ENCODE measurements around the gene TRIM29. TPM values are rescaled to one million over a fixed set of nuclear protein-coding genes. Genes with fewer than 3 reads are reported as not detected.

Gene TRIM29
- total and polyA plus RNA-seq, 3 experiments from 2014 or later = not detected

DNA sequence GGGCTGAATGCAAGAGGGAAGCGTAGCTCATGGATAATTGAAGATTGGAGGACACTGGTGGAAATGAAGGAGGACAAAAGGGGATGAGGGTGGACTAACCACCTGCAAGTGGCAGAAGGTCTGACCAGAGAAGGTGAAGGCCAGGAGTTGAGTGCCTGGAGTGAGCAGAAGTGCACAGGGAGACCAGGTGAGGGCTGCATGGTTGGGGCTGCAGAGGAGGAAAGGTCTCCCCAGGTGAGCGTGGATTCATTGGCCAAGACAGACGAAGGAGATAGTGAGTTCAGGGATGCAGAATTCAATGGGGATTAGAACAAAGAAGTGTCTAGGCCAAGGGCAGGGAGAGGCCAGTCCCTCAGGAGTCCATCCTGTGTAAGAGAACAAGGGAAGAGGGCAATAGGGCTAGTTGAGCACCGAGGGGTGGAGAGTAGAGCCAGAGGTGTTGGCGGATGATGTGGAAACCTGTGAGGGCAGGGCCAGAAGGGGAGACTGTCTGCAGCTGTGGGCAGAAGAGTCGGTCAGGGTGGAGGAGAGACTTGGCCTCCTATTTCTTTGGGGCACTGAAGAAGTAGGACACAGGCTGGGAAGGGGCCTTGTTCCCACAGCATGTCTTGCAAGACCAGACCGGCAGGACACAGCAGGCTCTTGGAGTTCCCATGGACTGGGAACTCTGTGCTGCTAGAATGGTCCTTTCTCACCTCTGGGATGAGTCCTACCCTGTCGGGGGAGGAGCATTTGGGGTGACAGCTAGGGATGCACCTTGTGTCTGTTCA lies 6.7 kb downstream of the TRIM29 start:
- CTCF ChIA-PET = no interaction called here
- no peak for DNase-seq

DNA sequence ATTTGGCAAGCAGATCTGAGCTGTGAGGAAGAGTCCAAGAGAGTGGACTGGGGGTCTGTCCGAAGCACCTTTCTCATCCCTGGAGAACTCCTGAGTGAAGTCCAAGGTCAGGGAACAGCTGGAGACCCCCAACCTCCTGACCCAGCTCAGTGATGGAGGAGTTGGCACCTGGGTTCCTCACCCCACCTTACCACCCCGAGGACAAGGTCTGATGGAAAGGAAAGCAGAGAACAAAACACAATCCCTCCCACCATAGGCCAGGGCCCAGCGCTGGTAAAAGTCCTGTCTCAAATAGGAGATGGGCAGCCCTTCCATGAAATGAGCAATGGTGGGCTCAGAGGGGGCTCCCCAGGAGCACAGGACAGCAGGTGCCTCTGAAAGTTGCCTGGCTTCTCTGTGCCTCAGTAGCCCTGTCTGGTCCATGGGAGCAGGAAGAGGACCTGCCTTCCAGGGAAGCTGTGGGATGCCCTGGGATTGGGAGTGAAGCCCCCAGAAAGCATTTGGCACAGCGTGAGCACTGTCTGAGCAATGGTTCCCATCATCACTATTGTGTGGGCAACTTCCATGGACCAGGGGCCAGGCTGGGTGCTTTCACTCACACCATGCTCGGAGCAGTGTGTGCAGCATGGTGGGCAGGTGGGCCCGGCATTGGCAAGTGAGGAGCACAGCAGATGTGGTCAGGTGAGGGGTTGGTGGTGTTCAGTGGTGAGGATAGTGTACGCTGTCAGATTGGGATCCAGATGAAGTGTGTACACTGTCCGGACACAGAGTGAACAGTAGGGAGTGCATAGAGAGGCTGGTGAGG lies 7.5 kb downstream of the TRIM29 start:
- ChIA-PET POLR2A (no interaction called here), CTCF (no interaction called here)
- Mint-ChIP-seq H3K9me3 (no peaks in the 10 kb centered on the region), H3K36me3 (no peaks in the 10 kb centered on the region), H3K27me3 (peaks cover 0 to 4% of the 10 kb centered on the region in 2 donors), H3K4me3 (no peak overlapping the region), H3K4me1 (no peaks in the 10 kb centered on the region), H3K27ac (no peak overlapping the region)
- H3K27ac ChIP-seq (ENCODE audit: low read depth, low read length) = no peak overlapping the region
- no peaks in the 10 kb centered on the region for H3K9me3 ChIP-seq (ENCODE audit: low read length)
- no peaks in the 10 kb centered on the region for H3K27me3 ChIP-seq (ENCODE audit: insufficient read depth, low read length, poor library complexity, severe bottlenecking)
- no peak overlapping the region for H3K4me3 ChIP-seq (ENCODE audit: low read length)
- no peak for DNase-seq
- no peaks in the 10 kb centered on the region for H3K4me1 ChIP-seq (ENCODE audit: insufficient read depth, low read length)
- H3K36me3 ChIP-seq (ENCODE audit: insufficient read depth, low read length) = no peaks in the 10 kb centered on the region

More for the DNA sequence above, 6.7 kb downstream of the TRIM29 start:
- POLR2A ChIA-PET = no interaction called here
- no peak overlapping the region for H3K27ac ChIP-seq (ENCODE audit: low read depth, low read length)
- Mint-ChIP-seq H3K27me3 (peaks cover 0 to 4% of the 10 kb centered on the region in 2 donors), H3K9me3 (no peaks in the 10 kb centered on the region), H3K4me3 (no peak overlapping the region), H3K27ac (no peak overlapping the region), H3K36me3 (no peaks in the 10 kb centered on the region), H3K4me1 (no peaks in the 10 kb centered on the region)
- no peak overlapping the region for H3K4me3 ChIP-seq (ENCODE audit: low read length)
- no peaks in the 10 kb centered on the region for H3K27me3 ChIP-seq (ENCODE audit: insufficient read depth, low read length, poor library complexity, severe bottlenecking)
- H3K36me3 ChIP-seq (ENCODE audit: insufficient read depth, low read length) = no peaks in the 10 kb centered on the region
- no peaks in the 10 kb centered on the region for H3K4me1 ChIP-seq (ENCODE audit: insufficient read depth, low read length)
- H3K9me3 ChIP-seq (ENCODE audit: low read length) = no peaks in the 10 kb centered on the region

DNA sequence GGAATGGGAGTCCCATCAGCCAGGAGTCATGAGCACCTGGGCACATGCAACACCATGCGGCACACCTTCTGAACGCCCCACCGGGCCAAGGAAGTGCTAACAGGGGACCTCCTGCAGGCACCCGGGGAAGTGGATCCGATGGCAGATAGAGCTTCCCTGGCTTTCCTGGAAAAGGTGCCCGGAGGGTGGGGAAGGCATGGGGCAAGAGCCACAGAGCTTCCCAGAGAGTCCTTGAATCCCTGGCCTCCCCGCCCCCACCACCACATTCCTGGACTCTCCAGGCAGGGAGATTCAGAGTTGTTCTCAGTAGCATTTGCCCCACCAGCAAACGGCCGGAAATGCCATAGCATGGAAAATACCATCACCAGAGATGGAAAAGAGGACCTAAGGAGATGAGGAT lies 8.3 kb downstream of the TRIM29 start:
- H3K9me3 Mint-ChIP-seq = no peaks in the 10 kb centered on the region
- H3K36me3 Mint-ChIP-seq = no peaks in the 10 kb centered on the region
- H3K4me1 Mint-ChIP-seq = no peaks in the 10 kb centered on the region
- no peak overlapping the region for H3K27ac ChIP-seq (ENCODE audit: low read depth, low read length)
- H3K27ac Mint-ChIP-seq = peak overlapping the region in 1 of 8 donors; percentile 53
- no peak overlapping the region for H3K4me3 ChIP-seq (ENCODE audit: low read length)
- POLR2A ChIA-PET = no interaction called here
- no peaks in the 10 kb centered on the region for H3K27me3 ChIP-seq (ENCODE audit: insufficient read depth, low read length, poor library complexity, severe bottlenecking)
- CTCF ChIA-PET = no interaction called here
- H3K36me3 ChIP-seq (ENCODE audit: insufficient read depth, low read length) = no peaks in the 10 kb centered on the region
- H3K27me3 Mint-ChIP-seq = peaks cover 0 to 4% of the 10 kb centered on the region in 2 donors
- no peaks in the 10 kb centered on the region for H3K9me3 ChIP-seq (ENCODE audit: low read length)
- no peaks in the 10 kb centered on the region for H3K4me1 ChIP-seq (ENCODE audit: insufficient read depth, low read length)
- DNase-seq = no peak
- peak overlapping the region in 1 of 7 donors; percentile 7 for H3K4me3 Mint-ChIP-seq

DNA sequence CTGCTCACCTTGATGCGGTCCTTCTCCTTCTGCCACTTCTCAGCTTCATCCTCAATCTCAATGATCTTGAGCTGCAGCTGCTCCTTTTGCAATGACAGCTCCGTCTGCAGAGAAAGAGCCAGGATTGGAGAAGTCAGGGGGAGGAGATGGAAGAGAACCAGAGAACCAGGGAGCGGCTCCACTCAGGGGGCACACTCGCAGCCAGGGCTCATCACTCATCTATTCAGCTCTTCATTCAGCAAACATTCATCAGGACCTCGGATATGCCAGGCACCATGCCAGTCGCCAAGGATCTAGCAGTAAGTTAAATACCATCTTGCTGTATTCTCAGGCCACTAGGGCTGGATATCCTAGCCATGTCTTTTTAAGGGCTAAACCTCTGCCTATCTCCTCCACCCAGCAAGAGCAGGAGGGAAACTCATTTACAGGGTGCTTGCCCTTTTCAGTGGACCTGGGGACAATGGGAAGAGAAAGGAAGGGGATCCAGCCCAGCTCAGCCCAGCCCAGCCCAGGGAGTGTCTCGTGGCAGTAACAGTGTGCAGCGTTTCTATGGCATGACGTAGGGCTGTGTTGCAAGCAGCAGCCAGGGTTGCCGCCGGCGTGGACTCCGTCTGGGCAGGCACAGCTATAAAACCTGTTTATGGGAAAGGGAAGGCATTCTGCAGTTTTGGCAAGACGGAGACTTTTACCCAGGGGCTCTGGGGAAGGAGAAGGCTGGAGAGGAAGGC lies 9.4 kb downstream of the TRIM29 start:
- H3K4me3 ChIP-seq (ENCODE audit: low read length) = no peak overlapping the region
- Mint-ChIP-seq H3K4me3 (no peak overlapping the region), H3K27me3 (peaks cover 0 to 4% of the 10 kb centered on the region in 2 donors), H3K27ac (no peak overlapping the region), H3K36me3 (no peaks in the 10 kb centered on the region), H3K4me1 (no peaks in the 10 kb centered on the region), H3K9me3 (no peaks in the 10 kb centered on the region)
- no peaks in the 10 kb centered on the region for H3K4me1 ChIP-seq (ENCODE audit: insufficient read depth, low read length)
- no peak for DNase-seq
- H3K36me3 ChIP-seq (ENCODE audit: insufficient read depth, low read length) = no peaks in the 10 kb centered on the region
- ChIA-PET POLR2A (no interaction called here), CTCF (no interaction called here)
- H3K9me3 ChIP-seq (ENCODE audit: low read length) = no peaks in the 10 kb centered on the region
- no peak overlapping the region for H3K27ac ChIP-seq (ENCODE audit: low read depth, low read length)
- no peaks in the 10 kb centered on the region for H3K27me3 ChIP-seq (ENCODE audit: insufficient read depth, low read length, poor library complexity, severe bottlenecking)

DNA sequence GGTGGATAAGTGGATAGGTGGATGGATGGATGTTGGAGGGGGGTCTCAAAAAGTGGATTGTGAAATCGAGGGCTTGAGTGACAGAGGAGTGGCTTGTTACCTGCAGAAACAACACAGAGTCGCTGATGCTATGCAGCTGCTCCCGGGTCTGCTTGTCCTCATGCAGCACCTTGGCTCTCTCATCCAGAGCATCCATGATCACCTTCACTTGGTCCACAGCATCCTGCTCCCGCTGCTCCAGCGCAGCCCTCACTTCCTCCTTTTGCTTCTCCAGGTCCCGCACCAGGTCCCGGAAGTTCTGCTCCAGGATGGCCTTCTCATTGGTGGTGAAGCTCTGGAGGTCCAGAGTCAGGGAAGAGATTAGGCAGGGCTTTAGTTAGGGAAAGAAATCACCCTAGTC lies 10.7 kb downstream of the TRIM29 start:
- ChIA-PET POLR2A (no interaction called here), CTCF (no interaction called here)
- Mint-ChIP-seq H3K9me3 (no peaks in the 10 kb centered on the region), H3K36me3 (no peaks in the 10 kb centered on the region), H3K4me3 (no peak overlapping the region), H3K27ac (no peak overlapping the region), H3K4me1 (no peaks in the 10 kb centered on the region), H3K27me3 (peaks cover 0 to 4% of the 10 kb centered on the region in 2 donors)
- Histone ChIP-seq H3K36me3 (ENCODE audit: insufficient read depth, low read length) (no peaks in the 10 kb centered on the region), H3K4me3 (ENCODE audit: low read length) (no peak overlapping the region), H3K27me3 (ENCODE audit: insufficient read depth, low read length, poor library complexity, severe bottlenecking) (no peaks in the 10 kb centered on the region), H3K9me3 (ENCODE audit: low read length) (no peaks in the 10 kb centered on the region), H3K4me1 (ENCODE audit: insufficient read depth, low read length) (no peaks in the 10 kb centered on the region), H3K27ac (ENCODE audit: low read depth, low read length) (no peak overlapping the region)
- DNase-seq = no peak

DNA sequence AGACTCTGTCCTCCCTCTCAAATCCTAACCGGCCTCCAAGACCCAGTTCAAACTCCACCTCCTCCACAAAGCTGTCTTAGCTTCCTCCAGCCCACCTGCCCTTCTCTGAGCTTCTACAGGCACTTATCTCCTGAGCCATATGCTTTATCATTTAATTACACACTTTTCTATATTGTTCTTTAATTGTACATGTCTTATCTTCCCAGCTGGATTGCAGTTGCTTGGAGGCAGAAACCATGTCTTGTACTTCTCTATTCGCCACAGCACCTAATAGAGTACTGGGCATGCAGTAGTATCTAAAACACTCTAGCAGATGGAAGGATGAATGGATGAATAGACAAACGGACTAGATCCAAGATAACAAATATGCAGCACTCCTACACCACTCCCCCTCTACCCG lies 11.3 kb downstream of the TRIM29 start:
- no peak for DNase-seq
- Histone ChIP-seq H3K9me3 (ENCODE audit: low read length) (no peaks in the 10 kb centered on the region), H3K36me3 (ENCODE audit: insufficient read depth, low read length) (no peaks in the 10 kb centered on the region), H3K27ac (ENCODE audit: low read depth, low read length) (no peak overlapping the region), H3K4me1 (ENCODE audit: insufficient read depth, low read length) (no peaks in the 10 kb centered on the region), H3K27me3 (ENCODE audit: insufficient read depth, low read length, poor library complexity, severe bottlenecking) (no peaks in the 10 kb centered on the region), H3K4me3 (ENCODE audit: low read length) (no peak overlapping the region)
- Mint-ChIP-seq H3K27ac (no peak overlapping the region), H3K27me3 (peaks cover 0 to 4% of the 10 kb centered on the region in 2 donors), H3K9me3 (no peaks in the 10 kb centered on the region), H3K4me1 (no peaks in the 10 kb centered on the region), H3K4me3 (no peak overlapping the region), H3K36me3 (no peaks in the 10 kb centered on the region)
- ChIA-PET CTCF (no interaction called here), POLR2A (no interaction called here)

DNA sequence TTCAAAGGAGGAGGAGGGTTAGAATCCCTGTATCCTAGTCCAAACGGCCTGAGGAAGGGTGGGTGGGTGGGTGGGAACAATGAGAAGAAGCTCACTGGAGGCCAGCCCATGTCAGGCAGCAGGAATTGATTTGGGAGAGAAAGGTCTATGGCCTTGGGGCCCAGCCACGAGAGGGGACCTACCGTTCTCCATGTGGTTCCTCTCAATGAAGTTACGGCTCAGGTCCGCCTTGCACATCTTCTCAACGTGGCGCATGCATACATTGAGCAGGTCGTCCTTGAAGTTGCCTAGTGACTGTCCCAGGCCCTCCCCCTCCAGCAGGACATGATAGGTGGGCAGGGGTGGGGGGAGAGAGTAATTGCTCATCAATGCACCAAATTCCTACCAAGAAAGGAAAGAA lies 12.4 kb downstream of the TRIM29 start:
- no peaks in the 10 kb centered on the region for H3K36me3 Mint-ChIP-seq
- Histone ChIP-seq H3K9me3 (ENCODE audit: low read length) (no peaks in the 10 kb centered on the region), H3K4me1 (ENCODE audit: insufficient read depth, low read length) (no peaks in the 10 kb centered on the region), H3K4me3 (ENCODE audit: low read length) (no peak overlapping the region), H3K36me3 (ENCODE audit: insufficient read depth, low read length) (no peaks in the 10 kb centered on the region), H3K27ac (ENCODE audit: low read depth, low read length) (no peak overlapping the region), H3K27me3 (ENCODE audit: insufficient read depth, low read length, poor library complexity, severe bottlenecking) (no peaks in the 10 kb centered on the region)
- POLR2A ChIA-PET = no interaction called here
- no peak overlapping the region for H3K4me3 Mint-ChIP-seq
- no peaks in the 10 kb centered on the region for H3K9me3 Mint-ChIP-seq
- H3K27ac Mint-ChIP-seq = peak overlapping the region in 1 of 8 donors; percentile 33
- CTCF ChIA-PET = no interaction called here
- no peaks in the 10 kb centered on the region for H3K4me1 Mint-ChIP-seq
- DNase-seq = no peak
- H3K27me3 Mint-ChIP-seq = peaks cover 0 to 1% of the 10 kb centered on the region in 2 donors

DNA sequence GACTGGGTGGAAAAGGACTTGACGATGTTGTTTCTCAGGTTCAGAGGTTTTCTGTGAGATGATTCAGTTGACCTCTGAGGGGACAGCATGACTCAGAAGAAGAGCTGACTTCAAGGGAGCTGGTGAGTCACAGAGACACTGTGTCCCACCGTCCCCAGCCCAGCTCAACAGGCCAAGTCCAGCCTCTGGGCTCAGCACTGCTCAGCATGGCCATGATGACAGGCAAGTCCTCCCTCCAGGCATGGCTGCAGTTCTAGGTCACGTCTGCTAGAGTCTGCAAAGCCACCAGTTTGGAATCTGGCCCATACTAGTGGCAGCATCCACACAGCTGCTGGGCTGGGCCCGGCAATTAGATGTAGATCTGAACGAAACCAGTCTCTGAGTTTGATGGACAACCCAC lies 12.9 kb downstream of the TRIM29 start:
- DNase-seq = no peak
- Histone ChIP-seq H3K4me1 (ENCODE audit: insufficient read depth, low read length) (no peaks in the 10 kb centered on the region), H3K27ac (ENCODE audit: low read depth, low read length) (no peak overlapping the region), H3K36me3 (ENCODE audit: insufficient read depth, low read length) (no peaks in the 10 kb centered on the region), H3K4me3 (ENCODE audit: low read length) (no peak overlapping the region), H3K27me3 (ENCODE audit: insufficient read depth, low read length, poor library complexity, severe bottlenecking) (no peaks in the 10 kb centered on the region), H3K9me3 (ENCODE audit: low read length) (no peaks in the 10 kb centered on the region)
- POLR2A ChIA-PET = no interaction called here
- no peak overlapping the region for H3K27ac Mint-ChIP-seq
- CTCF ChIA-PET = no interaction called here
- no peak overlapping the region for H3K4me3 Mint-ChIP-seq
- H3K4me1 Mint-ChIP-seq = no peaks in the 10 kb centered on the region
- peaks cover 0 to 4% of the 10 kb centered on the region in 2 donors for H3K27me3 Mint-ChIP-seq
- H3K36me3 Mint-ChIP-seq = no peaks in the 10 kb centered on the region
- H3K9me3 Mint-ChIP-seq = no peaks in the 10 kb centered on the region

All from CD8-positive, alpha-beta memory T cell (primary cell).